Measurements from ENCODE around the gene JAM3.

JAM3 gene

DNA sequence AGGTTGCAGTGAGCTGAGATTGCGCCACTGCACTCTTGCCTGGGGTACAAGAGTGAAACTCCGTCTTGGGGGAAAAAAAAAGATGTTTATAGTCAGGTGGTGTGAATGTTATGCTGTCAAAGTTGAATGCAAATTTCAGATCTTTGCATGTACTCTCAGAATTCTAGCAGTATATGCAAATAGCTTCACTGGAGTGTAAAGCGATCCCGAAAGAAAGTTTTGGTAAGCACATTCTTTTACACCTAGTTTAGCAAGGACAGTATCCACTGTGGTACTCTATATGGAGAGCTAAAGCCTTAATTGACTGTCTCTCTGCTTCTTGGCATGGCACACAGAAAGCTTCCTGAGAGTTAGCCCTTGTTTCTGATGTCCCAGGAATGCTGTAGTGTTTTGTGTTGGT lies 4.0 kb downstream of the JAM3 start:
- TF ChIP-seq ISL1 (CRISPR knock-in tag; IDR thresholded peaks at IDR 0.05) (no peak), PPARA (CRISPR knock-in tag; IDR thresholded peaks at IDR 0.05; ENCODE audit: borderline replicate concordance) (no peak), ZNF70 (CRISPR knock-in tag; IDR thresholded peaks at IDR 0.05) (no peak), RARB (CRISPR knock-in tag; IDR thresholded peaks at IDR 0.05) (no peak), TOX (CRISPR knock-in tag; IDR thresholded peaks at IDR 0.05; ENCODE audit: borderline replicate concordance) (no peak), ZFP30 (CRISPR knock-in tag; IDR thresholded peaks at IDR 0.05) (no peak), CREB5 (CRISPR knock-in tag; IDR thresholded peaks at IDR 0.05; ENCODE audit: low read depth) (no peak), TCF4 (CRISPR knock-in tag; IDR thresholded peaks at IDR 0.05; ENCODE audit: borderline replicate concordance) (no peak), ZC3H10 (CRISPR knock-in tag; IDR thresholded peaks at IDR 0.05) (no peak), CSRNP3 (CRISPR knock-in tag; IDR thresholded peaks at IDR 0.05) (no peak), ZNF8 (CRISPR knock-in tag; IDR thresholded peaks at IDR 0.05) (no peak), ZFP3 (CRISPR knock-in tag; IDR thresholded peaks at IDR 0.05) (no peak), OSR1 (CRISPR knock-in tag; IDR thresholded peaks at IDR 0.05) (no peak), CSDC2 (CRISPR knock-in tag; IDR thresholded peaks at IDR 0.05) (no peak)
- TF ChIP-seq, protein P1, sequence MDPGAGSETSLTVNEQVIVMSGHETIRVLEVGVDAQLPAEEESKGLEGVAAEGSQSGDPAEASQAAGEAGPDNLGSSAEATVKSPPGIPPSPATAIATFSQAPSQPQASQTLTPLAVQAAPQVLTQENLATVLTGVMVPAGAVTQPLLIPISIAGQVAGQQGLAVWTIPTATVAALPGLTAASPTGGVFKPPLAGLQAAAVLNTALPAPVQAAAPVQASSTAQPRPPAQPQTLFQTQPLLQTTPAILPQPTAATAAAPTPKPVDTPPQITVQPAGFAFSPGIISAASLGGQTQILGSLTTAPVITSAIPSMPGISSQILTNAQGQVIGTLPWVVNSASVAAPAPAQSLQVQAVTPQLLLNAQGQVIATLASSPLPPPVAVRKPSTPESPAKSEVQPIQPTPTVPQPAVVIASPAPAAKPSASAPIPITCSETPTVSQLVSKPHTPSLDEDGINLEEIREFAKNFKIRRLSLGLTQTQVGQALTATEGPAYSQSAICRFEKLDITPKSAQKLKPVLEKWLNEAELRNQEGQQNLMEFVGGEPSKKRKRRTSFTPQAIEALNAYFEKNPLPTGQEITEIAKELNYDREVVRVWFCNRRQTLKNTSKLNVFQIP (CRISPR knock-in tag; IDR thresholded peaks at IDR 0.05; ENCODE audit: borderline replicate concordance, low read depth) = no peak
- no peak for ATAC-seq

DNA sequence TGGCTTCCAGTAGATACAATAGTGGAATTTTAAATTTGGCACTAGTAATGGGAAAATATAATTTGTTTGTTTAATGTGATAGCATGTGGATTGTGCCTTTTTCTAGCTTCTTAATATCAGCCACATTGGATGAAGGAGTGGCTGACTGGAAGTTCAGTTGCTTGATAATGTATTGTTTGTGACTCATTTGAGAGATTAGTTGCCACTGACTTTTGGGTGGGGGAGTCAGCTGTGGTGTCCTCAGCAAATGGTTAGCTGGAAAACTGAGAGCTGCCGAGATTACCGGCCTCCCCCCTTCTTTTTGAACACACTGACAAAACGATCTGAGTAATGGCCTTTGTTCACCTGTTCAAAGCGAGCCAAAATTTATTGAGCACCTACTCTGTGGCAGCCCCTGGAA lies 5.5 kb downstream of the JAM3 start:
- no peak for TF ChIP-seq CSRNP3 (CRISPR knock-in tag; IDR thresholded peaks at IDR 0.05)
- TF ChIP-seq GLIS3 (CRISPR knock-in tag; IDR thresholded peaks at IDR 0.05) = no peak
- TF ChIP-seq ZNF565 (CRISPR knock-in tag; conservative IDR thresholded peaks at IDR 0.05; ENCODE audit: low read depth) = no peak
- no peak for TF ChIP-seq CSDC2 (CRISPR knock-in tag; IDR thresholded peaks at IDR 0.05)
- no peak for TF ChIP-seq OSR1 (CRISPR knock-in tag; IDR thresholded peaks at IDR 0.05)
- TF ChIP-seq TSHZ2 (CRISPR knock-in tag; IDR thresholded peaks at IDR 0.05) = no peak
- TF ChIP-seq ARNTL (CRISPR knock-in tag; IDR thresholded peaks at IDR 0.05; ENCODE audit: borderline replicate concordance, low read depth) = no peak
- TF ChIP-seq BACH2 (CRISPR knock-in tag; IDR thresholded peaks at IDR 0.05; ENCODE audit: borderline replicate concordance) = no peak
- no peak for TF ChIP-seq TOX (CRISPR knock-in tag; IDR thresholded peaks at IDR 0.05; ENCODE audit: borderline replicate concordance)
- no peak for ATAC-seq

DNA sequence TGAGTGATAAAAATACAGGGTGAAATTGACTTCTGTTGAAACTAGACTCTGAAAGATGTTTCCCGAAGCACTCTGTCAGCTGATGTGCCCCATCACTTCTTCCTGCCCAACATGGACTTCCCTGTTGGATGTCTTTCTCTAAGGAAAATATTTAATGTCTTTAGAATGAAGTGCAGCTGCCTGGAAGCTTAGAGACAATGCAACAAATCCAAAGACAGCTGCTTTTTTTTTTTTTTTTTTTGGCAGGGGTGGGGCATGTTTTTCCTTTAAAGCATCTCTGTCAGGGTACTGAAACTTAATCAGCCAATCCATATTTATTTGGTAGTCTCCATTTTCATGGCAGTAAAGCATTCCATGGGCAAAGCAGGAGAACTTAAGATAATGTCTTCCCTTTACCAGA lies 5.9 kb downstream of the JAM3 start:
- TF ChIP-seq TSHZ2 (CRISPR knock-in tag; IDR thresholded peaks at IDR 0.05) (no peak), RARB (CRISPR knock-in tag; IDR thresholded peaks at IDR 0.05) (no peak), CSDC2 (CRISPR knock-in tag; IDR thresholded peaks at IDR 0.05) (no peak), ESRRG (CRISPR knock-in tag; IDR thresholded peaks at IDR 0.05) (no peak), ZNF70 (CRISPR knock-in tag; IDR thresholded peaks at IDR 0.05) (no peak), SNAI2 (CRISPR knock-in tag; IDR thresholded peaks at IDR 0.05) (no peak), BACH2 (CRISPR knock-in tag; IDR thresholded peaks at IDR 0.05; ENCODE audit: borderline replicate concordance) (no peak), ZC3H10 (CRISPR knock-in tag; IDR thresholded peaks at IDR 0.05) (no peak), CREB5 (CRISPR knock-in tag; IDR thresholded peaks at IDR 0.05; ENCODE audit: low read depth) (no peak), PPARA (CRISPR knock-in tag; IDR thresholded peaks at IDR 0.05; ENCODE audit: borderline replicate concordance) (no peak), ZFP3 (CRISPR knock-in tag; IDR thresholded peaks at IDR 0.05) (no peak)
- no peak for ATAC-seq
